CD4-positive, alpha-beta T cell (primary cell): ENCODE results near the gene RNASEH2B. TPM values are rescaled to one million over a fixed set of nuclear protein-coding genes. Genes with fewer than 3 reads are reported as not detected.

Experiments
- ATAC-seq: fragments of 200-7000 bp; cut with Tn5 transposase; one replicate; pipeline ENCODE4 v1.10.0; 2022; ENCODE audit warnings: mild to moderate bottlenecking; ENCODE audit not compliant: poor library complexity
- CTCF ChIA-PET: fragments of 350-600 bp; sonication (Branson Sonifier 250); formaldehyde crosslinking; loops from one replicate; lab custom pipeline; 2021; ENCODE audit warnings: antibody characterized with exemption, inconsistent platforms; lab: Charles Lee
- POLR2A ChIA-PET: fragments of 350-600 bp; sonication (Branson Sonifier 250); formaldehyde crosslinking; loops from one replicate; lab custom pipeline; 2021; ENCODE audit warnings: antibody characterized with exemption, inconsistent platforms; lab: Charles Lee
- DNase-seq, 14 experiments: peaks; one replicate each; pipeline ENCODE4 v3.0.0-alpha.2; 2013 to 2020; ENCODE audit warnings: mixed read lengths in 2 of 14
- H3K27ac ChIP-seq, 2 donors: one replicate each; pipeline versions ENCODE4 v1.5.1 to v1.7.0; 2013; ENCODE audit warnings: low read length in 2 of 2, low read depth in 1 of 2, mild to moderate bottlenecking in 1 of 2
- H3K27me3 ChIP-seq, 2 experiments: 1 replicate in 1 of 2; 2 replicates in 1 of 2; pipeline versions ENCODE4 v1.6.1 to v1.7.0; 2013; ENCODE audit warnings: low read length in 2 of 2, control low read depth in 1 of 2, mild to moderate bottlenecking in 1 of 2, moderate library complexity in 1 of 2; ENCODE audit not compliant: insufficient read depth in 2 of 2, control insufficient read depth in 1 of 2
- H3K36me3 ChIP-seq: one replicate; pipeline ENCODE4 v1.6.1; 2013; ENCODE audit warnings: low read length, control low read depth; ENCODE audit not compliant: insufficient read depth
- H3K4me1 ChIP-seq: one replicate; pipeline ENCODE4 v1.6.1; 2013; ENCODE audit warnings: low read length, control low read depth; ENCODE audit not compliant: insufficient read depth
- H3K4me3 ChIP-seq: one replicate; pipeline ENCODE4 v1.5.1; 2013; ENCODE audit warnings: mild to moderate bottlenecking, low read length, moderate library complexity
- H3K9me3 ChIP-seq, 2 experiments: 1 replicate in 1 of 2; 2 replicates in 1 of 2; pipeline versions ENCODE4 v1.6.1 to v1.7.0; 2013; ENCODE audit warnings: low read length in 2 of 2, mild to moderate bottlenecking in 2 of 2, control low read depth in 1 of 2, moderate library complexity in 1 of 2; ENCODE audit not compliant: control insufficient read depth in 1 of 2, insufficient read depth in 1 of 2
- H3K27ac Mint-ChIP-seq: one replicate; pipeline ENCODE4 v1.8.0; 2020; ENCODE audit warnings: mixed read lengths
- H3K27me3 Mint-ChIP-seq: one replicate; pipeline ENCODE4 v1.8.0; 2021; ENCODE audit warnings: mixed read lengths
- H3K36me3 Mint-ChIP-seq: one replicate; pipeline ENCODE4 v1.8.0; 2021; ENCODE audit warnings: low read depth, mixed read lengths
- H3K4me1 Mint-ChIP-seq: one replicate; pipeline ENCODE4 v1.8.0; 2021; ENCODE audit warnings: low read depth, mixed read lengths
- H3K4me3 Mint-ChIP-seq: one replicate; pipeline ENCODE4 v1.8.0; 2020; ENCODE audit warnings: mild to moderate bottlenecking, mixed read lengths
- H3K9me3 Mint-ChIP-seq: one replicate; pipeline ENCODE4 v1.8.0; 2020; ENCODE audit warnings: mixed read lengths
- CTCF ChIP-seq: fragments of 200-600 bp; IDR thresholded peaks from one replicate; pipeline ENCODE4 v1.8.0; 2022; ENCODE audit warnings: antibody characterized with exemption, mild to moderate bottlenecking
- intact Hi-C, 2 experiments: fragments of 100-400 bp; cut with DNase I in 1 of 2; cut with micrococcal nuclease in 1 of 2; formaldehyde crosslinking; loops; one replicate each; pipeline versions ENCODE4 v1.15.1 to v1.9.0; 2023 to 2025; cut with DNase I, micrococcal nuclease
- total RNA-seq, 174 experiments: library from RNA in 2 of 174; stranded (reverse) in 2 of 174; gene quantifications; one replicate each; pipeline ENCODE4 v1.2.3 and lab custom pipeline; 2021 to 2026

RNASEH2B gene
- total RNA-seq, 2 experiments from 2014 or later, result 68.4 to 74.6 TPM

DNA sequence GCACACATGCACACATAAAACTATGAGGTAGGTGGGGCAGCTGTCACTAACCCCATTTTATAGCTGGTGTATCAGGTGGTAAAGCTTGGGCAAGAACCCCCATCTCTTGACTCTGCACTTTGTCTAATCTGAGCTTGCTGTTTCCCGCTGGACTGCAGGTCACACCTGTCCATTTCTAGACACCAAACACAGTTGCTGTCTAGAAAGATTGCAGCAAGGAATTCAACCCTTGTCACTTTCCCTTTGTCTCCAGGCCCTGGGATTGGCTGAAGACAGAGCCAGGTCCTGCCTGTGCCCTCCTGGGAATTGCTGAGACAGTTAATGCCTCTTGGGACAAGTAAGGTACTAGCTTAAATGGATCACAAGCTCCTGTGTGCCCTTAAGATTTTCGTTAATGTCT lies 83.8 kb downstream of the RNASEH2B start:
- Histone ChIP-seq H3K27me3 (no peaks in the 10 kb centered on the region), H3K27ac (no peak overlapping the region), H3K4me1 (peaks cover 16% of the 10 kb centered on the region), H3K36me3 (no peaks in the 10 kb centered on the region), H3K9me3 (no peaks in the 10 kb centered on the region), H3K4me3 (no peak overlapping the region)
- Mint-ChIP-seq H3K4me3 (no peak overlapping the region), H3K27me3 (no peaks in the 10 kb centered on the region), H3K4me1 (peaks cover 26% of the 10 kb centered on the region), H3K36me3 (no peaks in the 10 kb centered on the region), H3K9me3 (no peaks in the 10 kb centered on the region), H3K27ac (no peak overlapping the region)
- ATAC-seq, result no peak
- no peak for DNase-seq
- ChIA-PET POLR2A (interaction anchor here (0.7 kb wide), 1 partner anchor 43 kb away, joined by 3 read pairs; no protein-coding TSS in a partner anchor), CTCF (no interaction called here)
- TF ChIP-seq CTCF, result no peak
- intact Hi-C loops, result no loop called here

DNA sequence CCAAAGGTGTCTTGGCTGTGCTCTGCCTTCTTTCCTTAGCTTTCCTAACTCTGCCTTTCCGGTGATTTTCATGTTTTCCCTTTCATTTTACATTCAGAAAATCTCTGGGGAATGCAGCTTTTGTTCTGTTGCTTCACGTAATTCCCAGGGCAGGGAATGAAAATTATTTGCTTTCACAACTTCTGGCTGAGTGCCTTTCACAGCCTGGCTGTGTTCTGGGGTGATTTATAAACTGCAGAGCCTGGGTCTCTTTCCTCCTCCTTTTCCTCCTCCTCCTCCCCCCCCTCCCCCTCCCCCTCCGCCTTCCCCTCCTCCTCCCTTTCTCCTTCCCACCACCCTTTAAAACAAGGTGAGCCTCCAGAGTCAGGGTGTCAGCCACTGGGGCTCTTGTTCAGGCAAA lies 84.3 kb downstream of the RNASEH2B start:
- H3K4me1 ChIP-seq, result peaks cover 16% of the 10 kb centered on the region
- TF ChIP-seq CTCF, result no peak
- Mint-ChIP-seq H3K36me3 (no peaks in the 10 kb centered on the region), H3K4me1 (peaks cover 26% of the 10 kb centered on the region), H3K9me3 (no peaks in the 10 kb centered on the region), H3K27me3 (no peaks in the 10 kb centered on the region), H3K27ac (no peak overlapping the region), H3K4me3 (no peak overlapping the region)
- H3K9me3 ChIP-seq, result no peaks in the 10 kb centered on the region
- intact Hi-C loops, result no loop called here
- no peaks in the 10 kb centered on the region for H3K36me3 ChIP-seq
- no peaks in the 10 kb centered on the region for H3K27me3 ChIP-seq
- ChIA-PET POLR2A (no interaction called here), CTCF (no interaction called here)
- no peak for DNase-seq
- no peak overlapping the region for H3K27ac ChIP-seq
- H3K4me3 ChIP-seq, result no peak overlapping the region
- no peak for ATAC-seq

DNA sequence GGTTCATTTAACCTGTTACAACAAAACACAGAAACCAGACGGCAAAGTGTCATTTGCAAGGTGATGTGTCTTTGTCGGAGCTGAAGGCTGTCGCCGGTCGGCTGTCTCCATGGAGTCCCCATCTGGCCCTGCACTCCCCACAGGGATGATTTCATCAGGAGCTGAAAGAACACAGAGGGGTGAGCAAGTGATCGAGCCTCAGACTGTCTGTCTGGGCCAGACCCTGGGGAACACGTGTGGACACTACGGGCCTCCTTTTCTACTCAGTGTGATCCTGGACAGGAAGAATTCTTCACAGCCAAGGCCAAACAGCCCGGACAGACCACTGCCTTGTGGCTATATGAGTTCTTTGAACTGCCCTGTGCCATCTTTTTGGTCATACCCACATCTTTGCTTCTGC lies 85.1 kb downstream of the RNASEH2B start:
- H3K27ac Mint-ChIP-seq, result no peak overlapping the region
- CTCF ChIA-PET, result no interaction called here

More for the DNA sequence above, 85.1 kb downstream of the RNASEH2B start:
- no peak overlapping the region for H3K4me3 ChIP-seq
- Mint-ChIP-seq H3K36me3 (no peaks in the 10 kb centered on the region), H3K4me3 (no peak overlapping the region), H3K9me3 (no peaks in the 10 kb centered on the region), H3K27me3 (no peaks in the 10 kb centered on the region), H3K4me1 (peaks cover 26% of the 10 kb centered on the region)
- no peak for TF ChIP-seq CTCF
- H3K27me3 ChIP-seq, result no peaks in the 10 kb centered on the region
- H3K36me3 ChIP-seq, result no peaks in the 10 kb centered on the region
- peaks cover 16% of the 10 kb centered on the region for H3K4me1 ChIP-seq
- no peak overlapping the region for H3K27ac ChIP-seq
- no peak for DNase-seq
- no peaks in the 10 kb centered on the region for H3K9me3 ChIP-seq
- ATAC-seq, result no peak
- intact Hi-C loops, result no loop called here
- POLR2A ChIA-PET, result no interaction called here
